NK-92 treated with Interleukin-12 subunit alpha and Interleukin-12 subunit beta, amount 100 ng/mL, for 24 hours (cell line): Measurements from ENCODE around the gene ACKR3.

Experiments used
- DNase-seq: peaks from one replicate; lab custom pipeline; 2025; lab: John Stamatoyannopoulos, UW

The ACKR3 gene

DNA sequence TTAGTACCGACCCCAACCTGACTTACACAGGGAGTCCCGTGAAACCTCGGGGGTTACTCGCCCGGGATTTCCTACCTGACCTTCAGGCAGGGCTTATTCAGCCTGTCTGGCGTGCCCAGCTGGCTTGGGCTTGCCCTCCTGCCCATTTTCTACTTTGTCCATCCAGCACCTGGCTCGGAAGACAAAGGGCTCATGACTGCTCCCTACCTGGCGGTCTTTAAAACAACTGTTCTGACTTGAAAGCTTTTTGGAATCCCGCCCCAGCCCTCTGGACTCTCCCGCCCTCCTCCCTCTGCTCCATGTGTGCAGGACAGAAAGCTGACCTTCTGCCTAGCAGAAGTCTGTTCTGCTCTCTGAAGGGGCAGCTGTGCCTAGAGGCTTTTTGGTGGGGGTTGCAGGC is 43.1 kb downstream of the ACKR3 start:
- no peak for DNase-seq

- no peak for DNase-seq
These were observed 44.0 kb downstream of the ACKR3 start for GRCh38 chr2:236613612-236614011.

DNA sequence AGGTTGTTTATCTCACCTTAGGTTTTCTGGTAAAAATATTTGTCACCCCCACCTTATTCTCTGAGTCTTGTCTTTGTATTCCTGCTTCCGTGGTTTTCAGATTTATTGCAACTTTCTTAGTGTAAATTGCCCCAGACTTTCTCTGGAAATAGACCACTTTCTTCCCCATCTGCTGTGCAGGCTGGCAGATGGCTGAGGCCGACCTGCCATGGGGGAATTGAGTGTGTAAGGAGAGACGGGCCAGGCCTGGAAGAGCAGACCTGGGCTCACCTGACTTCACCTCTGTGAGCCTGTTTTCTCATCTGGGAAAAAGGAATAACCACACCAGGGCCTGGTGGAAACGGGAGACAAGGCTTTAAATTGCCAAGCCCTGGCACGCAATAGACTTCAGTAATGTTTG is 44.9 kb downstream of the ACKR3 start:
- DNase-seq, result no peak

DNA sequence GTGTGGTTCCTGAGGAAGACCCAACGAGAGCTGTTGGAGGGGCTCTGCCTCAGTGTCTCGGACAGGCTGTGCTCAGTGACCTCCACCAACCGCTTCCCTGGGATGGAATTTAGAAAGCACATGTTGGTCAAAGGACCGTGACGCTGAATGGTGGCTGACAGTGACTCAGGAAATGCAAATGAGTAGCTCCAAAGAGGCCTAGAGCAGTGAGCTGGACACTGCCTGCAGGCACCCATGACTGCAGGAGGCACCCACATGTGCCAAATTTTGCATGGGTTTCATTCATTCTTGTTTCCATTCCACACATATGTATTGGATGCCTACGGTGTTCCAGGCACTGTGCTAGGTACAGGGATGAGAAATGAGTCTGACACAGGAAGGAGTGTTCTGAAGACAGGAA is 46.4 kb downstream of the ACKR3 start:
- no peak for DNase-seq

GRCh38 chr2:236616624-236617023 is 47.0 kb downstream of the ACKR3 start:
- DNase-seq, result no peak

DNA sequence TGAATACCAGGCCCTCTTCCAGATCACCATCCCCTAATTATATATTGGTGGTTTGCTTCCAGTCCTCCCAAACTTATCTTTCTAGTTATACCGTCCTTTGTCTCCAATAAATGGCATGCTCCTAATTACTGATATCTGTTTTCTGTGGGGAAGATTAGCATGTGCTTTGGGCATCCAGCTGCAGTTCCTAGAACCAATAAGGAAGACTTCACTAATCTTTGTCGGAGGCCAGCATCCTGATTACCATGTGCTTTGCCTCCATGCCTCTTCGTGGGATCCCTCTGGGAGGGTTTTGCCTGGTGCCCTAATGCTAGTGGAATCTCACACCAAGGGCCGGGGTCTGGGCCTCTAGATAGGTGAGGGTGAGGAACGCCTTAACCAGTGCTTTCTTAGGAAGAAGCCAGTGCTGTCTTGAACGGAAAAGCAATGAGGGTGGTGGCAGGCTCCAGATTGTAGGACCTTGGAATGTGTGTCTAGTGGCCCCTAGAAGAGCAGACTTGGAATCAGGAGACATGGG is 47.7 kb downstream of the ACKR3 start:
- no peak for DNase-seq

GRCh38 chr2:236617796-236618195 is 48.2 kb downstream of the ACKR3 start:
- DNase-seq, result no peak

GRCh38 chr2:236618370-236618769 is 48.7 kb downstream of the ACKR3 start:
- DNase-seq, result no peak

DNA sequence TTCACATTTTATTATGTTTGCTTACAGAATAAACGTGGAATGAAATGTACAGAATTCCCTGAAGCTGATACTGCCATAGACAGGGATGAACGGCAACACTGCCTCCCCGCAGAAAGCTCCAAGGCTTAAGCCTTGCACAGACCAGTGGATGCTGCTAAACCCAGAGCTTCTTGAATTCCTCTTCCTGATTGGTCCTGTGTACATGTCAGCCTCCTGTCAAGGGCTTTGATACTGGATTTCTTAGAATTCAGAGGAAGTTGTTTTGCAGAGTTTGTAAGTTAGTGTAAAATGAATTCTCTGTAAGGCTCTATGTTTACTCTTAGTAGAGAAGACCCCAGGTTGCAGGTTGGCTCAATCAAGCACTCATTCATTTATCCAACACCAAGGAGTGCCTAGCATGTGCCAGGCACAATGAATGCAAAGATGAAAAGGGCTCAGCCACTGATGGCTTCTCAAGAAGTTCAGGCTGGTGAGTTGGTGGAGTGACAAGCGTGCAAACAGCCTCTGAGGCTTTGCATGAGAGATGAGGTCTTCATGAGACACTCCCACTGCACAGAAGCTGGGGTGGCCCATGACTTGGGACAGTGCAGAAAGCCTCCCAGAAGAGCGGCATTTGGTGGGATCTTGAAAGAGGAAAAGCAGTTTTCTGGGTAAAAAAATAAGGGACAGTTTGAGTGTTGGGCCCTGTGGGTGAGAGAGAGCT is 50.4 kb downstream of the ACKR3 start:
- no peak for DNase-seq

DNA sequence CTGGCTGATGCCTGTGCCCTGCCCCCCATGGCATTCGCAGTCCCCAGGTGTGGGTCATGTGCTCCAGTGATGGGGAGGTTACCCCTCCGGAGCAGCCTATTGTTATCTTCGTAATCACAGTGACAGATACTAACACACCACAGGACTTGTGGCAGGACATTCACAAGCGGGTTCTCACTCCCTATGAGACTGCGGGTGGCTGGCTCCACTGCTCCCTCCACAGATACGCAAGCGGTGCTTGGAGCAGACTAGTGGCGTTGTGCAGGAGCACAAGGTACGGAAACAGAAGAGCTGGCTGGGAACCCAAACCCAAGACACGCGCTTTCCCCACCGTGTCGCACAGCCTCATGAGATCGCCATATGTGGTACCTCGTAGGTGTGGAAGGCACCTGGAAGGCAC is 52.2 kb downstream of the ACKR3 start:
- no peak for DNase-seq

DNA sequence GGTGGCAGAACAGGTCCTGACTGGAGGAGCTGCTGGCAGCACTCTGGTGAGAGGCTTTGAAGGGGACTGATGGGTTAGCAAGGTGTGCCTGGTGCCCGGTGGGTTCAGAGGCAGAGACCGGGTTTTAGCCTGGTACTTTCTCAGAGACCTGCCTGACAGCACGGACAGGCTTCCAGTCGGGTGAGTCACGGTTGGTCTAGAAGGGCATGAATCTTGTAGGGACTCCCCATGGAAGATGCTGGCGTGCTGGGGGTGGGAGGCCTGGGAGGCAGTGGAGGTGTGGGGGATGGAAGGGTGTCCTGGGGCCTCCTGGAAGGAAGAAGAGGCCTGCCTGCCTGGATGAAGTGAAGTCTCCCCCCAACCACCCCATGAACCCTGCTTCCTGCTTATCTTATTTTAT is 52.6 kb downstream of the ACKR3 start:
- no peak for DNase-seq

DNA sequence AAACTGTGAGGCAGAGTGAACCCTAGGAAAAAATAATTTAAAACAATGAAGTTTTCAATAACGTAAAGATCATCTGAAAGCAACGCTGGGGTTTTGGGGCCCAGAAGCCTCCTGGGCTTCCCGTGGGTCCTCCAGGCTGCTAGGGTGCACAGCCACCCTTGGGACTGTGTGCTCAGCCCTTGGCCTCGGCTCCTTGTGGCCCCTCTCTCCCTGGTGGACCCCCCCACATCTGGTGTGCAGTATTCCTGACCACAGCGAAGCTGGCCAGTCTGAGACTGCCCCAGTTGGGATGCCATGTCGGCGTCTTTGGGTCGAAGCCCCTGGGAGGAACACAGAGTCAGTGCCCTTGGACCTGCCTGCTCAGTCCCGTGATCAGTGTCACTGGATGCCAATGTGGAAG is 53.0 kb downstream of the ACKR3 start:
- no peak for DNase-seq

DNA sequence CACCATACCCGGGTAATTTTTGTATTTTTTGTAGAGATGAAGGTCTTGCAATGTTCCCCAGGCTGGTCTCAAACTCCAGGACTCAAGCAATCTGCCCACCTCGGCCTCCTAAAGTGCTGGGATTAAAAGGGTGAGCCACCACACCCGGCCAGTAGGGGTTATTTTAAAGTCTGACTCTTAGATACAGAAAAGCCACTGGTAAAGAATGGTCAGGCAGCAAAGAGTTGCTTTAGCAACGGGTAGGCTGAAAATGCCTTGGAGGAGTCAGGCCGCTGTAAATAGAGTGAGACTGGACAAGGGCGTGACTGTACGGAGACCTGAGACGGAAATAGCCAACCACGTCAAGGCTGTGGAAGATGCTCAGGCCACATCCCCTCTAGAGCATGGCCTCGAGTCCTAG is 54.2 kb downstream of the ACKR3 start:
- DNase-seq, result no peak

GRCh38 chr2:236625156-236625690 is 55.6 kb downstream of the ACKR3 start:
- DNase-seq, result no peak

DNA sequence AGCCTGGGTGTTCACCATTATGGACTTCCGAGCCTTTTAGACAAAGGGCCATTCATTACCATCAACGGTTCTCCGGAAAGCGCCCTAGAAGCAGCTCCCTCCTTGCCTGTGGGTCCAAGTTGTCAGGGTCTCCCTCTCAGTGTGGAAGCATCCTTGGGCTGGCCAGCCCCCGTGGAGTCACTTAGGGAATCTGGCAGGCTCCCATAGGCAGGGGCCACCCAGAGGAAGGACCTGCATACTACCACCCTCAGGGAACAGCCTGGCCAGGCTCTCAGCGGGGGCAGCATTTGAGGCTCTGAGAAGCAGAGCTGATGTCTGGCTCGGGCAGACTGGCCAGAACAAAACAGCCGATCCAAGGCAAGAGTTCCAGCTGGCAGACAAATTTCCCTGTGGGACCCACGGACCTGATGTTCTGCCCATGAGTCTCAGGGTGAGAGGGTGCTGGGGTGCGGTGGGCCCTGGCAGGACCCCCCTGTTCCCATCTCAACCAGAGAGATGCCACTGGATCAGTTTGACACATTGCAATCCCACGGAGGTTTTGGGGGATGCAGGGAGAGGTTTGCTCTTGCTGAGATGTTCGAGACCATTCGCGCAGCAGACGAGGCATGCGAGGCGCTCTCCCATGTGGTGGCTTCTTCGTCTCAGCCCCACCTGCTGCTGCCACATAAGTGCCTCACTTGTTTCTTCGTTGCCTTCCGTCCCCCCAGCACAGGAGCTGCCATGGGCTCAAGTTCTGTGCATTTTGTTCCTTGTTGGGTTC is 56.9 kb downstream of the ACKR3 start:
- DNase-seq, result no peak

GRCh38 chr2:236627193-236627592 is 57.6 kb downstream of the ACKR3 start:
- DNase-seq, result no peak

DNA sequence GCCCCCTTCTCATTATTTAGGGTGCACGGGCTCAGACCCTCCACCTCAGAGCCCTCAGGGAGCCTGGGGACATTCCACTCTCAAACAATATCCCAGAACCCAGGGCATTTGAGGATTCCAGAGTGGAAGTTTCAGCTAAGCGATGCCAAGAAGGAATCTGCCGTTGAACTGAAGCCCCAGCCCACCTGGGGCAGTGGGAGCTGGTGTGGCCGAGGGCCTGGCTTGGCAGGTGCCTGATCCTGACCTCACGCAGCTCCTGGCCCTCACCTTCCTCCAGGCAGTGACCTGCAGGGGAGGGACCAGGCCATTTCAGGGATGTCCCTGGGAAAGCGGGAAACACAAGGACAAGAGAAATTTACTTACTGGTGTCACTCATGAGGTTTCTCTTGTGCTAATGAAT is 58.2 kb downstream of the ACKR3 start:
- DNase-seq, result no peak

GRCh38 chr2:236628256-236628901 is 58.8 kb downstream of the ACKR3 start:
- DNase-seq, result no peak

DNA sequence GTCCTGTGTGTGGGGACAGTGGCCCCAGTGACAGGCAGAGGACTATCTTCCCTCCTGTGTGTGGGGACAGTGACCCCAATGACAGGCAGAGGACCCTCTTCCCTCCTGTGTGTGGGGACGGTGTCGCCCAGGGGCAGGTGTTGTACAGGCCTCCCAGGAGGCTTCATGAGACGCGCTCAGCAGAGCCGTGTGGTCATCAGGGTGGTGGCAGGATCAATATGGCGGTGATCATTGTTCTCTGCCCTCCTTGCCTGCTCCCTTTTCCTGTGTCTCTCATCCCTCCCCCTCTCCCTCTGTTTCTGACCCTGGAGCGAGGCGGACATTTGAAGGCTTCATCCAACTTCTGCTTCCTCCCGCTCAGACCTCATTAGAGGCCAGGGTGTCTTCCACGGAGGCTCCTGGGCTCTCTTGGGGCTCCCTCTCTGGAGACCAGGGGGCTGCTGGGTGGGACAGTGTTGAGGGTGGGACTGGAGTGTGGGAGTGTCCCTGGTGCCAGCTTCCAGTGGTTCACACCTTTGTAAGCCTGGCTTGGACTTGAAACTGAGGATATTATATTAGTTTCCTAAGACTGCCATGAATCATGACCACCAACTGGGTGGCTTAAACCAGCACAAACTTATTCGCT is 59.5 kb downstream of the ACKR3 start:
- no peak for DNase-seq

DNA sequence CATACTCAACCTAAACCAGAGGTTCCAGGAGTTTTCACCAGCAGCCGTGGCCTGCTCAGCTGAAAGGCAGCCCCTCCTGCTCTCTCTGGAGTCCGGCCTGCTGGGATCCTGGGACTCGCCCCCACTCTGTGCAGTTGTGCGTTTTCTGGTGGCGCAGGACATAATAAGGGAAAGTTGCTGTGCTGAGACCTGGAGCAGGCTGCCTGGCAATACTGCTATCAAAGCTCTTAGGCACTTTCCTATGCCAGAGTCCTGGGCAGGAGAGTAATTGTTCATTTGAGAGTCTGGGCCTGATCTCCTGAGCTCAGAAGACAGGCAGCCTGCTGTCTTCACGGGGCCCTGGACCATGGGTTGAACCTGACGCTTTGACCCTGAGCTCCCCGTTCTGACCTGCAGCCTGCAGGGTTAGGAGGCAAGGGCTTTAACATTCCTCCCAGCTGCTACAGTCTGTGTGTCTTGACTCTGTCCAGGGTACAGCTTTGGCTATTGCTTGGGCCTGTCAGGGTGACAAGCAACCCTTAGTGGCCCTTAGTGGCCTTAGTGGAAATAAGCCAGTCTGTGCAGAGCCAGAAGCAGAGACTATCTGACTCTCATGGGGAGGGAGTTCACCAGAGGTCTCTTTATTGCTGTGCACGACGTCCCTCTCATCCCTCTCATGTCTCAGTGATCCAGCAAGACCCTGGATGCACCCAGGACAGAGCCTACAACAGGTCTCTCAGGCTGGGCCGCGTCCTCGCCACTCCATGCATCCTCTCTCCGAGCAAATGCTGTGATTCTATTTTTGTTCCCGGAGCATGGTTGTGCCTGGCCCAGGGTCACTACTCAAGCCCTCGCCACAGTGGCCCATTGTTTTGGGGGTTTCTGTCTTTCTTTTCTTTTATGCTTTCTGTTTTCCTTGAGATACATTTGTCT is 60.6 kb downstream of the ACKR3 start:
- DNase-seq, result no peak

GRCh38 chr2:236631281-236631855 is 61.7 kb downstream of the ACKR3 start:
- DNase-seq, result no peak
